Measurements from ENCODE around the gene G2E3.

DNA sequence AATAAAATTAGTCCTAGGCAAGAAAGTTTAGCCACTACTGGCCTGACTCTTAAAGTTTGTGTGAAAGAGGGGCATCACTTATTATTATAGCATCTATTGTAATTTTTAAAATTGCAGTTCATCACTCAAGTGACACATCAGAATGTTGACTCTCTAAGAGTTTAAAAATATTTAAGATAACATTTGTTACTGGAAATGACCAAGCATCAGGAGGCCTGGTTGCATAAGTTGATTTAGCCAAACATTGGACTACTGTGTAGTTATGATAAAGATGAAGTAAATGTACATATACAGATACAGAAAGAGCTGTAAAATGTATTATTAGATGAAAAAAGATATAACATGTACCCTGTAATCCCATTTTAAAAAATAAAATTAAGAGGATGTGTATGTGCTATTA lies 110.6 kb downstream of the G2E3 start:
- TF ChIP-seq, protein P1, sequence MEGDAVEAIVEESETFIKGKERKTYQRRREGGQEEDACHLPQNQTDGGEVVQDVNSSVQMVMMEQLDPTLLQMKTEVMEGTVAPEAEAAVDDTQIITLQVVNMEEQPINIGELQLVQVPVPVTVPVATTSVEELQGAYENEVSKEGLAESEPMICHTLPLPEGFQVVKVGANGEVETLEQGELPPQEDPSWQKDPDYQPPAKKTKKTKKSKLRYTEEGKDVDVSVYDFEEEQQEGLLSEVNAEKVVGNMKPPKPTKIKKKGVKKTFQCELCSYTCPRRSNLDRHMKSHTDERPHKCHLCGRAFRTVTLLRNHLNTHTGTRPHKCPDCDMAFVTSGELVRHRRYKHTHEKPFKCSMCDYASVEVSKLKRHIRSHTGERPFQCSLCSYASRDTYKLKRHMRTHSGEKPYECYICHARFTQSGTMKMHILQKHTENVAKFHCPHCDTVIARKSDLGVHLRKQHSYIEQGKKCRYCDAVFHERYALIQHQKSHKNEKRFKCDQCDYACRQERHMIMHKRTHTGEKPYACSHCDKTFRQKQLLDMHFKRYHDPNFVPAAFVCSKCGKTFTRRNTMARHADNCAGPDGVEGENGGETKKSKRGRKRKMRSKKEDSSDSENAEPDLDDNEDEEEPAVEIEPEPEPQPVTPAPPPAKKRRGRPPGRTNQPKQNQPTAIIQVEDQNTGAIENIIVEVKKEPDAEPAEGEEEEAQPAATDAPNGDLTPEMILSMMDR (IDR thresholded peaks at IDR 0.05), result no peak
- no peak for TF ChIP-seq POLR2A (IDR thresholded peaks at IDR 0.05)
